ENCODE data around the gene MYO1F.

- TF ChIP-seq CTCF (IDR thresholded peaks at IDR 0.05) (no peak), POLR2A (IDR thresholded peaks at IDR 0.05) (no peak)
Measured at GRCh38 chr19:8593931-8594330, 16.7 kb upstream of the MYO1F start.
